ENCODE data around the gene HELT.
"Not testable (repeated sequence)": the region's sequence is repeated elsewhere in the genome, so short reads cannot be mapped to it uniquely, and the experiment has no call there.

HELT gene

DNA sequence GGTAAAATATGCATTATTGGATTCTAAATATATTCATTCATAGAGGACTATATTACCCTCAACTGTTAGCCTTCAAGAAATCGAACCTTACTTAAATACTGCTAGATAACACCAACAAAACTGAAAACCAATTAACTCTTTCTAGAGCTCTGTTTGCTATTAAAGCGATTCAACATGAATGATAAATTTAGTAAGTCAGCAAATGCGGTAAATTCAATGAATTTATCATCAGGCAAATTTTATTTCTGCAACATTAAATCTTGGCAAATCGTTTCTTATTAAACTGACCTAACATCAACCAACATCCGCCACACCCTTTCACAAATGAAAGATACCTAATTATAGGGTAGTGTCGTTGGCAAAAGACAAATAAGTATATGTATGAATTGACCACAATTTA, 26.4 kb upstream of the HELT start:
- DNase-seq (ENCODE audit: extremely low spot score) = no peak
- ChIA-PET POLR2A (no interaction called here), CTCF (no interaction called here)
- TF ChIP-seq CTCF (IDR thresholded peaks at IDR 0.05; ENCODE audit: control extremely low read depth, extremely low read depth, low read depth, missing control alignments) = no peak

DNA sequence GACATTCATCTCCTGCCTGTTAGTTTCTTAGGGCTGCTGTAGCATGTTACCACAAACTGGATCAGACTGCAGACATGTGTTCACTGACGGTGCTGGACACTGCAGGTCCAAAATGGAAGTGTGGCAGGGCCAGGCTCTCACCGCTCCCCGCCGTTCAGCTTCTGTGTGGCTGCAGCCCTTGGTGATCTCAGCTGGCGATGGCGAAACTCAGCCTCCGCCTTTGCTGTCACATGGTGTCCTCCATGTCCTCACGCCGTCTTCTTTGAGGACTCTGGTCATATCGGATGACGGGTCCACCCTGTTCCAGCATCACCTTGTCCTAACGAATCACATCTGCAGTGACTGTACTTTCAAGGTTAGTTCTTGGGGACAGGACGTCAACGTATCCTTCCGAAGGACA, 25.9 kb upstream of the HELT start:
- CTCF ChIA-PET = no interaction called here
- POLR2A ChIA-PET = no interaction called here
- TF ChIP-seq CTCF (IDR thresholded peaks at IDR 0.05; ENCODE audit: control extremely low read depth, extremely low read depth, low read depth, missing control alignments) = no peak
- no peak for DNase-seq (ENCODE audit: extremely low spot score)

DNA sequence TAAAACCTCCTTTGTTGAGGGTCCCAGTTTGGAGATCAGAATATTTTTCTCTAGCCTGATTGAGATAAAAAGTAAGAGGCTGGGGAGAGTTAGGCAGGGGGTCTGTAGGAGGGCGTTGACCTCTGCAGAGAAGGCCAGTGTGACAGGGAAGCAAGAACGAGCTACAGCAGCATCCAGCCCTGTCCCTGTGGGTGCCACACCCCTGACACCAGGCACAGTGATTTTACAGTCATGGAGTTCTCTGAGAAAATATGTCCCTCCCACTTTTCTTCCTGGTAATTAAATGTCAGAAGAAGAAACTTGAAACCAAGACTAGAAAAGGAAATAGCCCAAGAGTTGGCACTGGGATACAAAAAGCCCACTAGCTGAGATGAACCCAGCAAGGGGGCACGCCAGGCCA, 25.0 kb upstream of the HELT start:
- CTCF ChIA-PET = interaction anchor here (1.0 kb wide), 1 partner anchor 9 kb away, joined by 3 read pairs; no protein-coding TSS in a partner anchor
- TF ChIP-seq CTCF (IDR thresholded peaks at IDR 0.05; ENCODE audit: control extremely low read depth, extremely low read depth, low read depth, missing control alignments) = no peak
- no peak for DNase-seq (ENCODE audit: extremely low spot score)
- POLR2A ChIA-PET = no interaction called here

DNA sequence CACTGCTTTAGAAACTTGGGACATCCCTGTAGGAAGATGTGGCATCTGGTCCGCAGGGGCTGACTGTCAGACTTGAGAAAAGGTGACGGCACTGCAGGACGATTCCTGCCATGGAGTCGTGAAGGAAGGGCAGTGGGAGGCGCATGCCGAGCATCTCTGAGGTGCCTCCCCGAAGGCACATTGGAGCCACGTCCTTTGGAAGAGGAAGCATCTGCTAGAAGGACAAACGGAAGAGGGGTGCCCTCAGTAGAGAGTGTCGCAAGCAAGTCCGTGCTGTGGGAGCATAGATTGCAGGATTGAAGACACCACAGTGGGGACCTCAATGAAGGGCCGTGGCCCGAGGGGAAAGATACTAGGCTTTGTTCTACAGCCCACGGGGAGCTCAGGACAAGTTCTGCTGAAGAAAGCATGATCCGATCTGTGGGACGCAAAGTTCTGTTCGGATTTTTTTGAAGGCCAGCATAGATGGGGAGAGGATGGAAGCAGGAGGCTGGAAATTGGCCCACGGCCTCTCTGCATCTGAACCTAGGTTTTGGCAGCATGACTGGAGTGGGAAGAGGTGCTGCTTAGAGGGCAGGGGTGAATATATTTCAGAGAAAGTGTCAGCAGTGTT, 24.2 kb upstream of the HELT start:
- TF ChIP-seq CTCF (IDR thresholded peaks at IDR 0.05; ENCODE audit: control extremely low read depth, extremely low read depth, low read depth, missing control alignments) = no peak
- POLR2A ChIA-PET = no interaction called here
- DNase-seq (ENCODE audit: extremely low spot score) = no peak
- CTCF ChIA-PET = interaction anchor here (1.0 to 1.7 kb wide), 2 partner anchors 10 to 13 kb away, joined by 3 to 5 read pairs; no protein-coding TSS in a partner anchor

DNA sequence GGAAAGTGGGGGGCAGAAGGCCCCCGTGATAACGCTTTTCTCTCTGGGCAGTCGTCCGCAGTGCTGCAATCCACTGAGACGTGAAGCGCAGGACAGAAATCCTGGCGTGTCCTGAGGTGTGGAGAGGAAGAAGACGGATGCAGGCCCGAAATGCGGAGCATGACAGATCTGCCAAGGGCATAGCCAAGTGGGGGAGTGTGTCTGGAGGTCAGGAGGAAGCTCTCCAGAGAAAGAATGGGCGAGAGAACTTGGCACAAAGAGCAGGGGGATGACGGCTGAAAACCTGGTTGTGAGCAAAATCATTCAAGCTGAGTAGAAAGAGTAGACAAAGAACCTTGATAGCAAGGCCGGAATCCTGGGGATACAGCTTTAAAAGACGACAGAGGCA, 23.7 kb upstream of the HELT start:
- DNase-seq (ENCODE audit: extremely low spot score) = no peak
- TF ChIP-seq CTCF (IDR thresholded peaks at IDR 0.05; ENCODE audit: control extremely low read depth, extremely low read depth, low read depth, missing control alignments) = no peak
- ChIA-PET POLR2A (no interaction called here), CTCF (interaction anchor here (1.7 kb wide), 1 partner anchor 12 kb away, joined by 5 read pairs; no protein-coding TSS in a partner anchor)

DNA sequence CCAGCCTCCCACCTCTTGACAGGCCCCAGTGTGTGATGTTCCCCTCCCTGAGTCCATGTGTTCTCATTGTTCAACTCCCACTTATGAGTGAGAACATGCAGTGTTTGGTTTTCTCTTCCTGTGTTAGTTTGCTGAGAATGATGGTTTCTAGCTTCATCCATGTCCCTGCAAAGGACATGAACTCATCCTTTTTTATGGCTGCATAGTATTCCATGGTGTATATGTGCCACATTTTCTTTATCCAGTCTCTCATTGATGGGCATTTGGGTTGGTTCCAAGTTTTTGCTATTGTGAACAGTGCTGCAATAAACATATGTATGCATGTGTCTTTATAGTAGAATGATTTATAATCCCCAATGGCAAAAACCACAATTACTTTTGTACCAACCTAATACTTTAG, 20.6 kb upstream of the HELT start:
- POLR2A ChIA-PET; DNase-seq (ENCODE audit: extremely low spot score): not testable (repeated sequence)
- CTCF ChIA-PET = interaction anchor here (1.5 kb wide), 1 partner anchor 8 kb away, joined by 3 read pairs; no protein-coding TSS in a partner anchor

- ChIA-PET CTCF (interaction anchor here (0.8 to 1.5 kb wide), 3 partner anchors 21 to 1035 kb away, joined by 3 read pairs; no protein-coding TSS in a partner anchor), POLR2A (no interaction called here)
- TF ChIP-seq CTCF (IDR thresholded peaks at IDR 0.05; ENCODE audit: control extremely low read depth, extremely low read depth, low read depth, missing control alignments) = no peak
- DNase-seq (ENCODE audit: extremely low spot score) = no peak
These were observed 15.5 kb upstream of the HELT start for GRCh38 chr4:185002784-185003183.
